ENCODE measurements around the gene PDX1.

Gene PDX1

DNA sequence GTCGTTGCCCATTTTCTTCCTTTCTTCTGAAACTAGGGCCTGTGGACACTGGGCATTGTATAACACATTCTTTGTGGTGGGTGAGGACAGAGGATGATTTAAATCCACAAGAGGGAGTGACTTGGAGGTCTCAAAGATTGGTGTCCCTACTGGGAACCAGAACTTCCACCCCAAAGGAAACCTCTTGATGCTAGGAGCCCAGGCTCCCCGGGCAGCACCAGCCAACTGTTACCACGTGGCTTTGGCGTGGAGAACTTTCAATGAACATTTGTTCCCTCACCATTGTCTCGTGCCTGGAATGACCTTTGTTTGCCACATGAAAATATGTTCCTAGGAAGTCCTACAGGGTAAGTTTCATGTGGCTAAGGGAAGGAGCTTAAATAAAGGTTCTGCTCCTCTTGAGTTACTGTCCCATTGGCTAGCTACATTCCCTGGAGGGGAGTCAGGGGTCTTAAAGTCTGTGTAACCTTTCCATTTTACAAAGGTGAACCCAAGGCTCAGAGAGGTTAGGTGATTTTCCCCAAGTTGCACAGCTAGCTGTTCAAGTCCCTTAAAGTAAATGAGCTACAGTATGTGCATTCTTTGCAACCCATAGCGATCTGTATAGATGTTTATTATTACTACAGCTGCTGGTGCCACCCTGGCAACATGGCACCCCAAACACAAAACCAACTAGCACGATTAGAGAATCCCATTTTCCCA is 54.3 kb downstream of the PDX1 start:
- ChIA-PET CTCF (interaction anchor here (1.1 kb wide), 1 partner anchor 19 kb away, joined by 3 read pairs; no protein-coding TSS in a partner anchor), POLR2A (no interaction called here)
- no peak overlapping the region for H3K4me3 ChIP-seq (ENCODE audit: low read depth, low read length)
- TF ChIP-seq PBX3 (CRISPR knock-in tag; IDR thresholded peaks at IDR 0.05) (no peak), FEZF1 (tag by site-specific recombination; IDR thresholded peaks at IDR 0.05) (no peak), ZNF610 (tag by site-specific recombination; IDR thresholded peaks at IDR 0.05; ENCODE audit: borderline replicate concordance) (no peak), ZNF768 (tag by site-specific recombination; IDR thresholded peaks at IDR 0.05) (0 out of 2 replicates have a peak, but pooled peaks have one; percentile 29), SCRT1 (tag by site-specific recombination; IDR thresholded peaks at IDR 0.05; ENCODE audit: borderline replicate concordance) (no peak), ZNF138 (tag by site-specific recombination; IDR thresholded peaks at IDR 0.05; ENCODE audit: borderline replicate concordance) (no peak), ZNF274 (IDR thresholded peaks at IDR 0.05; ENCODE audit: low read length) (no peak), ZNF274 (tag by site-specific recombination; IDR thresholded peaks at IDR 0.05; ENCODE audit: borderline replicate concordance) (no peak), ZNF24 (tag by site-specific recombination; IDR thresholded peaks at IDR 0.05) (no peak)
- H3K9me3 ChIP-seq (ENCODE audit: control insufficient read depth, insufficient read depth, low read depth, low read length), result no peaks in the 10 kb centered on the region
- H3K27ac ChIP-seq (ENCODE audit: extremely low read depth, low read depth, low read length), result no peak overlapping the region
- H3K4me1 ChIP-seq (ENCODE audit: control insufficient read depth, insufficient read depth, low read length), result no peaks in the 10 kb centered on the region
- no peaks in the 10 kb centered on the region for H3K36me3 ChIP-seq (ENCODE audit: control insufficient read depth in 2 of 2, insufficient read depth in 1 of 2, low read length in 2 of 2)

Data from HEK293 (cell line).